NCI-H446 treated with DMSO at 0.1 percent for 48 hours (cell line): Measurements from ENCODE around the gene VPS13D.

Source experiments
- DNase-seq: peaks from one replicate; lab custom pipeline; 2025; lab: John Stamatoyannopoulos, UW

Gene VPS13D

GRCh38 chr1:12232221-12232620 is 2.4 kb downstream of the VPS13D start:
- no peak for DNase-seq

DNA sequence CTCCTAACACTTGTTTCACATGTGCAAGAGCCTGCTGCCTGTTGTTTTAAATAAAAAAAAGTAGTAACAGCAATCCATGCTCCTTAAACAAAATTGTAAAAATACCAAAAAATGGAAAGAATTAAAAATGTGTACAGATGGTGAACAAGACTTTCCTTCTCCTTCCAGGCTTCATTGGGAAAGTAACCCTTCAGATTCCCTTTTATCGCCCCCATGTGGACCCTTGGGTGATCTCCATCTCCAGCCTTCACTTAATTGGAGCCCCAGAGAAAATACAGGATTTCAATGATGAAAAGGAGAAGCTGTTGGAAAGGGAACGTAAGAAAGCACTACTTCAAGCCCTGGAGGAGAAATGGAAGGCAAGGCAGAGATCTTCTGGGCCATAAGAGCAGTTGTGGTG is 14.2 kb downstream of the VPS13D start:
- no peak for DNase-seq

GRCh38 chr1:12244585-12244984 is 14.8 kb downstream of the VPS13D start:
- no peak for DNase-seq

GRCh38 chr1:12245116-12245515 is 15.3 kb downstream of the VPS13D start:
- no peak for DNase-seq

DNA sequence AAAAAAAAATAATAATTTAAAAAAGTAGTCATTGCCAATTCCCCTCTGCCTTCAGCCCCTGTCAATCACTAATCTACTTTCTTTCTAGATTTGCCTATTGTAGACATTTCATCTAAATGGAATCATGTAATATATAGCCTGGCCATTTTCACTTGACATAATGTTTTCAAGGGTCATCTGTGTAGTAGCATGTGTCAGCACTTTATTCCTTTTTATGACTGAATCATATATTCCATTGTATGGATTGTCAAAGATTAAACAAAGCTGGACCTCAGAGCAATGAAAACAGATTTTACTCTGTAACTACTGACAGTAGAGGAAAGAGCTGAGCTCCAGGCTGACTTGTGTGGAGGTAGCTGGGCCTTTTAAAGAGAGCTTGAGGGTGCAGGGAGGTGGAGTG is 15.9 kb downstream of the VPS13D start:
- DNase-seq = no peak

GRCh38 chr1:12246584-12246983 is 16.8 kb downstream of the VPS13D start:
- no peak for DNase-seq

- no peak for DNase-seq
Measured at GRCh38 chr1:12249181-12249580, 19.4 kb downstream of the VPS13D start.

DNA sequence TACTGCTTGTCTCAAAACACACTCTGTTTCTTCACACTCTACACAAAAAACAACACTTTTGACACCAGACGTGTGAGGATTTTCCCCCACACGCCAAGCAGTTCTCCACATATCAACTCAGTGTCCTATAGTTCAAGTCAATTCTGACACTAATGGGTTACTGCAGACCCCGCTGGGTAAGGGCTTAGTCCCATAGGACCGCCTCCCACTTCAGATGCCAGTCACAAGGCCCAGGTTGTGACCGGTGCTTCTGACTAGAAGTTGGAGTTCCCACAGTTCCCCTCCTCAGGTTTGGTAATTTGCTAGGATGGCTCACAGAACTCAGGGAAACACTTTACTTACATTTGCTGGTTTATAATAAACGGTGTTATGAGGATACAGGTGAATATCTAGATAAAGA is 19.9 kb downstream of the VPS13D start:
- no peak for DNase-seq

- DNase-seq = no peak
Measured at GRCh38 chr1:12251442-12251841, 21.6 kb downstream of the VPS13D start.

DNA sequence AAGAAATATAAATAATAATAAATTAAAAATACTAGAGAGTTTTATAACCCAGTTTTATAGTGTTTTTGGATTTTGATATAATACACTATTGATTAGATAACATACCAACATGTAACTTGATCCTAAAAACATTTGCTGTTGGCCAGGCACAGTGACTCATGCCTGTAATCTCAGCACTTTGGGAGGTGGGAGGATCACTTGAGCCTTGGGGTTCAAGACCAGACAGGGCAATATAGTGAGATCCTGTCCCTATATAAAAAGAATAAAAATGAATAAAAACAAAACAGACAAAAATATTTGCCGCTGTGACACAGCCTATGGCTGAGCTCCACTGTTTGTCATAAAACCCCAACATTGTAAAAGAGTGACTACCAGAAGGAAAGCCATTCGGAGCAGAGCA is 26.1 kb downstream of the VPS13D start:
- DNase-seq = no peak

DNA sequence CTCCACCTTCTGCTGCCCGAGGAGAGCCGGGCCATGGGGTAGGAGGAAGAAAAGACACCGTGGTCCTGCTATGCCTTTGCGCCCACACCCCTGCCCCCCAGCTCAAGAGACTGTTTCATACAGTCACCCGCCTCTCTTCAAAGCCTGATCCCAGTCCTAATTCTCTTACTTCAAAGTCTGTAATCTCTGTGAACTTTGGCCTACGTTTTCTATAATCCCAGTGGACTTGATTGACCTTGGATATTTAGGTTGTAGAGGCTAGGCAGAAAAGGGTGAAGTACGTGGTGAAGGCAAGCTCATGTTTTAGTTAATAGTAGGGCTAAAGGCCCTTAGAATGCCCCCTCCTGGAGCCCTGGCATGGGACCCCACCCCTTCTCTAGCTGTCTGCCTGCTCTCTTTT is 28.4 kb downstream of the VPS13D start:
- no peak for DNase-seq

DNA sequence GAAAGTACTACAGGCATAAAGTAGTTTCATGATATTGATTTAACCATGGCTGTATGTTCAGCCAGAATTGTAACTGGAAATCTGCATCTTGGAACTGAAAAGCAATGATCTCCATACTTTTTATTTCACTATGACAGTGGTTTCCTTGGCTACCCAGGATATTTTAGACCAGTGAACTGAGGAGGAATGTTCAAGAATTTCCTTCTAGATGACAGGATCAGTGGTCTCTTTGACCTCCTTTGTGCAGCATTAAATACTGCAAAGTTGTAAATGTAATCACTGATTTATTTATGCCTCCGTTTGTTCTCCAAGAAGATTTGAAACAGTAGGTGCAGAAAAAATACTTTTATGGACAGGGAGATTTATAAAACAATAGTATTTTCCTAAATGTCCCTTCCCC is 39.5 kb downstream of the VPS13D start:
- no peak for DNase-seq

GRCh38 chr1:12271033-12271432 is 41.2 kb downstream of the VPS13D start:
- no peak for DNase-seq

GRCh38 chr1:12272770-12273169 is 42.9 kb downstream of the VPS13D start:
- no peak for DNase-seq

GRCh38 chr1:12275370-12275769 is 45.5 kb downstream of the VPS13D start:
- no peak for DNase-seq

DNA sequence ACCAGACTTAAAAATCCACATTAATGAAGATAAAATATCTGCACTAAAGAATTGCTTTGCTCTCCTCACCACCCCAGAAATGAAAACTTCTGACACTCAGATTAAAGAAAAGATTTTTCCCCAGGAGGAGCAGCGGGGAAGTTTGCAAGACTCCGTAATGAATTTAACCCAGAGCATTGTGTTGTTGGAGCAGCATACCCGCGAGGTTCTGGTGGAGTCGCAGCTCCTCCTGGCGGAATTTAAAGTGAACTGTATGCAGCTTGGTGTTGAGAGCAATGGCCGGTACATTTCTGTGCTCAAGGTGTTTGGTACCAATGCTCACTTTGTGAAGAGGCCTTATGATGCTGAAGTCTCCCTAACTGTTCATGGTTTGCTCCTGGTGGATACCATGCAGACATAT is 46.4 kb downstream of the VPS13D start:
- no peak for DNase-seq

DNA sequence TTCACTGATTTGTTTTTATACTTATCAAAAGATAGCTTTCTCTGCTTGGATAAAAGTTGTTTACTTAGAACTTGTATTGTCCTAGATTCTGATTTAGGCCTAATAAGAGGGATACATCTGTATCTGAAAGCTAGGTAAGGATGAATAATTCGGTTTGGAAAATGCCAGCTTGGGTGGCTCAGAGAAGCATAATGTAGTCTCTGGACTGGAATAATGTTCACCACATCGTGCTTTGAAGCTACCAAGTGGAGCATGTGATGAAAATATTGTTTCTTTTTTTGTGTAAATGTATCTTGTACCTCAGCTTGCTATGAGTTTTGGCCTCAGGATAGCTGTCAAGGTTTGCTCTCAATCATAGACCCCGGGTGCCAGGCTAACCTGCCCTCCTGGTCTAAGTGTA is 49.2 kb downstream of the VPS13D start:
- no peak for DNase-seq

DNA sequence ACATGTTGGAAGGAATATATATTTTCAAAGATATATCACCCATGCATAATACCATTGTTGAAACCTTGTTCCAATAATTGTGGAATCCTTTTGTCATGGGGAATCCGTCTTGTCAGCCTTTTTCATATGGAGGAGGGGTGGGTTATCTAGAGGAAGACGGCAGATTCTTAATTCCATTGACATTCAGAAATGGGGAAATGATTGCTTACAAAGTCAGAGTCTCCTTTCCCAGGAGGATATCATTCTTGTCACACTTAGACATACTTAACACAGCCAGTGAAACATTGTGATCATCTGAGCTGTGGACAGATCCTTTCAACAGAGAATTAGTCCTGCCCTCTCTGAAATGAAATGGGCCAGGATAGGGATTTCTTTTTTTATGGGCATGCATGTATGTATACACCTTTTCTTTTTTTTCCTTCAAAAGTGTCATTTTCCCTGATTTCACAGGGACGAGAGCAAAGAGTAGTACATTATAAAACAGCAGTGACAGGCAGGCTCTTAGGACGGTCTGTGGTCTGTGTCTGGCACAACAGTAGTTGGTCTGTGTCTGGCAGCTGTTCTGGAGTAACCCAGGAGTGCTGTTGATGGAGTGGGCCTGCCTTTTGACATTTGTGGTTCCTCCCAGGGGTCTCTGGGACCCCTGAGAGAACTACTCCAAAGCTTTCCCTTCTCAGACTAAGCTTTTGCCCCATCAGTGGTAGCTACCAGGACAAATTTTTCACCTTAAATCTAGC is 50.1 kb downstream of the VPS13D start:
- DNase-seq = no peak

DNA sequence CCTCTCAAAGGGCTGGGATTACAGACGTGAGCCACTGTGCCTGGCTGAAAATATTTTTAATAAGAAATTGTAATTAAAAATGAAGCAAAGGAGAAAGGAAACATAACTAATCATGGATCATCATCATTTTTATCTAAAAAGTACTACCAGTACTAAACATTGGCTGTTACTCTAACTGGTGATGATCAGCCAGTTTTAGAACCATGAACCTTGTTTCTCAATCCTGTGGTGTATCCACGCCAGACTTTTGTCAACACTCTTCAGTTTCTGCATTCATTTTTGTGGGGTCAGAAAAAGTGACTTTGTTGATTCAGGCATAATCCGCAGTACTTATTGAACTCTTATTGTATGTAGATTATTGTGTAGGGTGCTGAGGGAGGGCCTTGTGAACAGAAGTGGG is 52.3 kb downstream of the VPS13D start:
- no peak for DNase-seq

GRCh38 chr1:12284486-12284885 is 54.7 kb downstream of the VPS13D start:
- no peak for DNase-seq

DNA sequence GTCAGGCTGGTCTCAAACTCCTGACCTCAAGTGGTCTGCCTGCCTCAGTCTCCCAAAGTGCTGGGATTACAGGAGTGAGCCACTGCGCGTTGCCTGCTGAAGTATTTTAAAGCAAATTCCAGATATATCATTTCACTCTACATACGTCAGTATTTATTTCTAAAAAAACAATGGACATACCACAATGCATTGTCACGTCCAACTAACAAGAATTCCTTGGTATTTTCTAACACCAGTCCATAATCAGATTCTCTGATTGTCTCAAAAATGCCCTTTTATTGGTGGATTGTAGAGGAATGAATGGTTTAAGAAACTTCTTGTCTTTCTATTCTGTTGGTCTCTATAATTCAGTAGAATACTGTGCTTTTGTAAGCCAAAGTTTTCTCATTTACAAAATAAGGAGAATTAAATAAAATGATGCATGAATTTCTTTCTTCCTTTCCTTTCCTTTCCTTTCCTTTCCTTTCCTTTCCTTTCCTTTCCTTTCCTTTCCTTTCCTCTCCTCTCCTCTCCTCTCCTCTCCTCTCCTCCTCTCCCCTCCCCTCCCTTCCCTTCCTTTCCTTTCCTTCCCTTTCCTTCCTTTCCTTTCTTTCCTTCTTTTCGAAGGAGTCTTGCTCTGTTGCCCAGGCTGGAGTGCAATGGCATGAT is 55.8 kb downstream of the VPS13D start:
- DNase-seq = no peak

GRCh38 chr1:12287869-12288268 is 58.0 kb downstream of the VPS13D start:
- DNase-seq = no peak

- no peak for DNase-seq
Measured at GRCh38 chr1:12290828-12291227, 61.0 kb downstream of the VPS13D start.

GRCh38 chr1:12293416-12293815 is 63.6 kb downstream of the VPS13D start:
- DNase-seq = no peak
